Kidney epithelial cell (primary cell): Measurements from ENCODE around the gene WRAP73. TPM values are rescaled to one million over a fixed set of nuclear protein-coding genes. Genes with fewer than 3 reads are reported as not detected.

ENCODE experiments used
- DNase-seq: peaks from one replicate; pipeline ENCODE4 v3.0.0-alpha.2; 2010; ENCODE audit warnings: low read depth
- H3K27me3 ChIP-seq: 2 replicates; pipeline ENCODE4 v1.6.0; 2011; ENCODE audit warnings: low read length; ENCODE audit not compliant: control insufficient read depth, insufficient read depth
- H3K36me3 ChIP-seq: 2 replicates; pipeline ENCODE4 v1.5.1; 2011; ENCODE audit warnings: low read length; ENCODE audit not compliant: control insufficient read depth, insufficient read depth
- H3K4me3 ChIP-seq: 2 replicates; pipeline ENCODE4 v1.5.1; 2011; ENCODE audit warnings: low read depth, mild to moderate bottlenecking, control low read depth, low read length
- CTCF ChIP-seq: IDR thresholded peaks from 2 replicates; pipeline ENCODE4 v1.5.1; 2011; ENCODE audit warnings: mild to moderate bottlenecking, moderate library complexity, low read length, control low read depth, inconsistent platforms; ENCODE audit not compliant: insufficient read depth, poor library complexity, severe bottlenecking
- total RNA-seq: library from RNA; depleted of rRNA; stranded (reverse); fragments of >200 nt; gene quantifications from 2 replicates; pipeline ENCODE4 v1.2.3, GENCODE V29; 2015

Gene WRAP73
- total RNA-seq, 1 donor from 2014 or later = 35.2 TPM

- DNase-seq = no peak
- H3K36me3 ChIP-seq = no peaks in the 10 kb centered on the region
- H3K4me3 ChIP-seq = no peak overlapping the region
- peaks cover 21% of the 10 kb centered on the region for H3K27me3 ChIP-seq
- no peak for TF ChIP-seq CTCF
Measured at GRCh38 chr1:3690282-3691065, 40.6 kb upstream of the WRAP73 start.

- peaks cover 26% of the 10 kb centered on the region for H3K27me3 ChIP-seq
- TF ChIP-seq CTCF = no peak
- no peaks in the 10 kb centered on the region for H3K36me3 ChIP-seq
- H3K4me3 ChIP-seq = no peak overlapping the region
- no peak for DNase-seq
Measured at GRCh38 chr1:3689138-3689750, 39.3 kb upstream of the WRAP73 start.

- TF ChIP-seq CTCF = no peak
- Histone ChIP-seq H3K4me3 (no peak overlapping the region), H3K27me3 (peaks cover 33% of the 10 kb centered on the region), H3K36me3 (no peaks in the 10 kb centered on the region)
- DNase-seq = no peak
Measured at GRCh38 chr1:3688356-3689137, 38.6 kb upstream of the WRAP73 start.

- H3K36me3 ChIP-seq = no peaks in the 10 kb centered on the region
- peaks cover 35% of the 10 kb centered on the region for H3K27me3 ChIP-seq
- no peak overlapping the region for H3K4me3 ChIP-seq
- no peak for DNase-seq
- no peak for TF ChIP-seq CTCF
Measured at GRCh38 chr1:3687504-3687903, 37.6 kb upstream of the WRAP73 start.

GRCh38 chr1:3685906-3686305 is 36.0 kb upstream of the WRAP73 start:
- peaks cover 35% of the 10 kb centered on the region for H3K27me3 ChIP-seq
- H3K4me3 ChIP-seq = no peak overlapping the region
- DNase-seq = no peak
- no peak for TF ChIP-seq CTCF
- no peaks in the 10 kb centered on the region for H3K36me3 ChIP-seq
